ENCODE results near the gene TACC2. TPM values are rescaled to one million over a fixed set of nuclear protein-coding genes. Genes with fewer than 3 reads are reported as not detected.

TACC2 gene
- total RNA-seq, 1 donor from 2014 or later, result 22.0 TPM

GRCh38 chr10:122291739-122292138, 302.8 kb downstream of the TACC2 start:
- Histone ChIP-seq H2AFZ (ENCODE audit: low read depth, low read length) (no peak overlapping the region), H3K4me1 (ENCODE audit: insufficient read depth, low read length) (peaks cover 9% of the 10 kb centered on the region), H3K36me3 (ENCODE audit: insufficient read depth, low read length) (no peaks in the 10 kb centered on the region), H3K27me3 (ENCODE audit: insufficient read depth, low read length) (no peaks in the 10 kb centered on the region), H4K20me1 (ENCODE audit: insufficient read depth, low read length) (no peaks in the 10 kb centered on the region), H3K9me3 (ENCODE audit: insufficient read depth, low read depth, low read length) (no peaks in the 10 kb centered on the region), H3K79me2 (ENCODE audit: insufficient read depth, low read length) (no peaks in the 10 kb centered on the region), H3K9ac (ENCODE audit: low read length) (no peak overlapping the region), H3K4me3 (ENCODE audit: insufficient read depth, low read depth, low read length) (no peak overlapping the region), H3K4me2 (ENCODE audit: low read length) (no peak overlapping the region), H3K27ac (ENCODE audit: low read depth, low read length) (no peak overlapping the region)
- no peak for TF ChIP-seq EZH2 (IDR thresholded peaks at IDR 0.05; ENCODE audit: insufficient read depth, low read length)
- TF ChIP-seq CTCF (IDR thresholded peaks at IDR 0.05; ENCODE audit: insufficient read depth, low read depth, low read length), result no peak
- Mint-ChIP-seq H3K36me3 (ENCODE audit: low read depth, unreplicated experiment) (no peaks in the 10 kb centered on the region), H3K4me3 (ENCODE audit: unreplicated experiment) (no peak overlapping the region), H3K27ac (ENCODE audit: unreplicated experiment) (no peak overlapping the region), H3K27me3 (ENCODE audit: low read depth, unreplicated experiment) (peaks cover 20% of the 10 kb centered on the region), H3K9me3 (ENCODE audit: unreplicated experiment) (peaks cover 3% of the 10 kb centered on the region), H3K4me1 (ENCODE audit: low read depth, unreplicated experiment) (peaks cover 24% of the 10 kb centered on the region)
- FAIRE-seq (no peak), DNase-seq (ENCODE audit: low read depth) (no peak)

GRCh38 chr10:122292376-122292775, 303.4 kb downstream of the TACC2 start:
- TF ChIP-seq CTCF (IDR thresholded peaks at IDR 0.05; ENCODE audit: insufficient read depth, low read depth, low read length) (no peak), EZH2 (IDR thresholded peaks at IDR 0.05; ENCODE audit: insufficient read depth, low read length) (no peak)
- Mint-ChIP-seq H3K4me3 (ENCODE audit: unreplicated experiment) (no peak overlapping the region), H3K27ac (ENCODE audit: unreplicated experiment) (no peak overlapping the region), H3K27me3 (ENCODE audit: low read depth, unreplicated experiment) (peaks cover 20% of the 10 kb centered on the region), H3K9me3 (ENCODE audit: unreplicated experiment) (peaks cover 3% of the 10 kb centered on the region), H3K4me1 (ENCODE audit: low read depth, unreplicated experiment) (peaks cover 19% of the 10 kb centered on the region), H3K36me3 (ENCODE audit: low read depth, unreplicated experiment) (no peaks in the 10 kb centered on the region)
- Histone ChIP-seq H3K27ac (ENCODE audit: low read depth, low read length) (no peak overlapping the region), H3K27me3 (ENCODE audit: insufficient read depth, low read length) (no peaks in the 10 kb centered on the region), H3K4me3 (ENCODE audit: insufficient read depth, low read depth, low read length) (no peak overlapping the region), H3K4me1 (ENCODE audit: insufficient read depth, low read length) (peaks cover 4% of the 10 kb centered on the region), H3K9me3 (ENCODE audit: insufficient read depth, low read depth, low read length) (no peaks in the 10 kb centered on the region), H3K79me2 (ENCODE audit: insufficient read depth, low read length) (no peaks in the 10 kb centered on the region), H3K36me3 (ENCODE audit: insufficient read depth, low read length) (no peaks in the 10 kb centered on the region), H2AFZ (ENCODE audit: low read depth, low read length) (no peak overlapping the region), H3K4me2 (ENCODE audit: low read length) (no peak overlapping the region), H3K9ac (ENCODE audit: low read length) (no peak overlapping the region), H4K20me1 (ENCODE audit: insufficient read depth, low read length) (no peaks in the 10 kb centered on the region)
- no peak for DNase-seq (ENCODE audit: low read depth)
- FAIRE-seq, result no peak

GRCh38 chr10:122293156-122293960, 304.4 kb downstream of the TACC2 start:
- H3K27ac Mint-ChIP-seq (ENCODE audit: unreplicated experiment), result no peak overlapping the region
- DNase-seq (ENCODE audit: low read depth), result no peak
- no peak overlapping the region for H3K4me3 Mint-ChIP-seq (ENCODE audit: unreplicated experiment)
- no peaks in the 10 kb centered on the region for H3K27me3 ChIP-seq (ENCODE audit: insufficient read depth, low read length)
- no peaks in the 10 kb centered on the region for H3K9me3 ChIP-seq (ENCODE audit: insufficient read depth, low read depth, low read length)
- no peak overlapping the region for H3K27ac ChIP-seq (ENCODE audit: low read depth, low read length)
- no peak overlapping the region for H3K4me2 ChIP-seq (ENCODE audit: low read length)
- H3K4me3 ChIP-seq (ENCODE audit: insufficient read depth, low read depth, low read length), result no peak overlapping the region
- H3K36me3 ChIP-seq (ENCODE audit: insufficient read depth, low read length), result no peaks in the 10 kb centered on the region
- peaks cover 3% of the 10 kb centered on the region for H3K9me3 Mint-ChIP-seq (ENCODE audit: unreplicated experiment)
- H3K4me1 ChIP-seq (ENCODE audit: insufficient read depth, low read length), result no peaks in the 10 kb centered on the region
- no peaks in the 10 kb centered on the region for H3K79me2 ChIP-seq (ENCODE audit: insufficient read depth, low read length)
- no peak overlapping the region for H3K9ac ChIP-seq (ENCODE audit: low read length)
- TF ChIP-seq EZH2 (IDR thresholded peaks at IDR 0.05; ENCODE audit: insufficient read depth, low read length) (no peak), CTCF (IDR thresholded peaks at IDR 0.05; ENCODE audit: insufficient read depth, low read depth, low read length) (no peak)
- H3K4me1 Mint-ChIP-seq (ENCODE audit: low read depth, unreplicated experiment), result peaks cover 11% of the 10 kb centered on the region
- peaks cover 23% of the 10 kb centered on the region for H3K27me3 Mint-ChIP-seq (ENCODE audit: low read depth, unreplicated experiment)
- no peaks in the 10 kb centered on the region for H3K36me3 Mint-ChIP-seq (ENCODE audit: low read depth, unreplicated experiment)
- H2AFZ ChIP-seq (ENCODE audit: low read depth, low read length), result no peak overlapping the region
- H4K20me1 ChIP-seq (ENCODE audit: insufficient read depth, low read length), result no peaks in the 10 kb centered on the region
- no peak for FAIRE-seq

Data from astrocyte (in vitro differentiated cells and primary cell).